HTR-8/SVneo (cell line): ENCODE results near the gene ACTR3C.
"Not testable (repeated sequence)": the region's sequence is repeated elsewhere in the genome, so short reads cannot be mapped to it uniquely, and the experiment has no call there.

ENCODE experiments used
- DNase-seq: peaks from one replicate; pipeline ENCODE4 v3.0.0; 2011; ENCODE audit warnings: low spot score, mixed read lengths; ENCODE audit not compliant: insufficient read length
- FAIRE-seq: peaks from 2 replicates; lab custom pipeline; 2011; peaks lifted over from hg19 to GRCh38; lab: Jason Lieb, UNC

The ACTR3C gene

GRCh38 chr7:150288816-150289215 is 34.5 kb downstream of the ACTR3C start:
- DNase-seq, FAIRE-seq: not testable (repeated sequence)

GRCh38 chr7:150287815-150288214 is 35.5 kb downstream of the ACTR3C start:
- DNase-seq, FAIRE-seq: not testable (repeated sequence)

GRCh38 chr7:150285849-150286754 is 37.2 kb downstream of the ACTR3C start:
- not testable (repeated sequence) for FAIRE-seq, DNase-seq

GRCh38 chr7:150283608-150284007 is 39.7 kb downstream of the ACTR3C start:
- DNase-seq, FAIRE-seq: not testable (repeated sequence)

- FAIRE-seq, DNase-seq: not testable (repeated sequence)
These were observed 40.2 kb downstream of the ACTR3C start for GRCh38 chr7:150283111-150283510.

- not testable (repeated sequence) for DNase-seq, FAIRE-seq
These were observed 41.5 kb downstream of the ACTR3C start for GRCh38 chr7:150281681-150282403.

GRCh38 chr7:150278383-150278782 is 45.0 kb downstream of the ACTR3C start:
- not testable (repeated sequence) for FAIRE-seq, DNase-seq

- DNase-seq, FAIRE-seq: not testable (repeated sequence)
These were observed 47.1 kb downstream of the ACTR3C start for GRCh38 chr7:150276132-150276695.

GRCh38 chr7:150271898-150272297 is 51.4 kb downstream of the ACTR3C start:
- FAIRE-seq, DNase-seq: not testable (repeated sequence)

GRCh38 chr7:150270101-150270824 is 53.1 kb downstream of the ACTR3C start:
- DNase-seq, FAIRE-seq: not testable (repeated sequence)

GRCh38 chr7:150268798-150269197 is 54.5 kb downstream of the ACTR3C start:
- DNase-seq, FAIRE-seq: not testable (repeated sequence)

- not testable (repeated sequence) for DNase-seq, FAIRE-seq
These were observed 55.1 kb downstream of the ACTR3C start for GRCh38 chr7:150268287-150268686.

- not testable (repeated sequence) for FAIRE-seq, DNase-seq
These were observed 56.2 kb downstream of the ACTR3C start for GRCh38 chr7:150266953-150267665.

- FAIRE-seq: not testable (repeated sequence)
These were observed 60.7 kb downstream of the ACTR3C start for GRCh38 chr7:150262656-150263055.

GRCh38 chr7:150247745-150248144 is 75.6 kb downstream of the ACTR3C start:
- not testable (repeated sequence) for FAIRE-seq, DNase-seq

More at GRCh38 chr7:150262656-150263055, 60.7 kb downstream of the ACTR3C start:
- DNase-seq: not testable (repeated sequence)

GRCh38 chr7:150245208-150245607 is 78.1 kb downstream of the ACTR3C start:
- DNase-seq, FAIRE-seq: not testable (repeated sequence)

- FAIRE-seq, DNase-seq: not testable (repeated sequence)
These were observed 80.4 kb downstream of the ACTR3C start for GRCh38 chr7:150242935-150243334.

GRCh38 chr7:150225444-150225843 is 97.9 kb downstream of the ACTR3C start:
- DNase-seq, FAIRE-seq: not testable (repeated sequence)
